HL-60 (cell line): Measurements from ENCODE around the gene SPHKAP.

Experiments
- DNase-seq, 2 experiments: peaks; one replicate each; pipeline ENCODE4 v3.0.0-alpha.2; 2010 to 2020; ENCODE audit warnings: low read depth in 1 of 2, low spot score in 1 of 2
- H3K27ac ChIP-seq: fragments of 250-450 bp; sonication (Bioruptor Pico); replicated peaks from 2 replicates; pipeline ENCODE4 v1.5.1; 2020; ENCODE audit warnings: mild to moderate bottlenecking, moderate library complexity
- H3K27me3 ChIP-seq: fragments of 250-450 bp; sonication (Bioruptor Pico); 2 replicates; pipeline ENCODE4 v1.5.1; 2021; ENCODE audit warnings: mild to moderate bottlenecking, moderate library complexity; ENCODE audit not compliant: insufficient read depth, poor library complexity, severe bottlenecking
- H3K4me3 ChIP-seq: replicated peaks from 2 replicates; pipeline ENCODE4 v1.5.1; 2011; ENCODE audit warnings: mild to moderate bottlenecking, control low read depth, low read length; ENCODE audit not compliant: insufficient read depth
- GABPA ChIP-seq: IDR thresholded peaks from 2 replicates; pipeline ENCODE4 v1.6.1; 2012; ENCODE audit warnings: low read depth
- POLR2AphosphoS5 ChIP-seq: IDR thresholded peaks from 2 replicates; pipeline ENCODE4 v1.6.1; 2012; ENCODE audit warnings: low read depth
- SPI1 ChIP-seq: IDR thresholded peaks from 2 replicates; pipeline ENCODE4 v1.6.1; 2012; ENCODE audit warnings: low read depth, mild to moderate bottlenecking, borderline replicate concordance
- TF ChIP-seq, protein P1 (sequence below): IDR thresholded peaks from 2 replicates; pipeline ENCODE4 v1.6.1; 2012; ENCODE audit warnings: low read depth; ENCODE audit not compliant: insufficient replicate concordance
- TF ChIP-seq, protein P2 (sequence below): IDR thresholded peaks from one replicate; pipeline ENCODE4 v1.5.1; 2011; ENCODE audit warnings: low read length, control low read depth, inconsistent platforms; ENCODE audit not compliant: insufficient read depth

The SPHKAP gene

GRCh38 chr2:228056293-228057097, 125.0 kb downstream of the SPHKAP start:
- H3K27ac ChIP-seq: no peak overlapping the region
- TF ChIP-seq, protein P1, sequence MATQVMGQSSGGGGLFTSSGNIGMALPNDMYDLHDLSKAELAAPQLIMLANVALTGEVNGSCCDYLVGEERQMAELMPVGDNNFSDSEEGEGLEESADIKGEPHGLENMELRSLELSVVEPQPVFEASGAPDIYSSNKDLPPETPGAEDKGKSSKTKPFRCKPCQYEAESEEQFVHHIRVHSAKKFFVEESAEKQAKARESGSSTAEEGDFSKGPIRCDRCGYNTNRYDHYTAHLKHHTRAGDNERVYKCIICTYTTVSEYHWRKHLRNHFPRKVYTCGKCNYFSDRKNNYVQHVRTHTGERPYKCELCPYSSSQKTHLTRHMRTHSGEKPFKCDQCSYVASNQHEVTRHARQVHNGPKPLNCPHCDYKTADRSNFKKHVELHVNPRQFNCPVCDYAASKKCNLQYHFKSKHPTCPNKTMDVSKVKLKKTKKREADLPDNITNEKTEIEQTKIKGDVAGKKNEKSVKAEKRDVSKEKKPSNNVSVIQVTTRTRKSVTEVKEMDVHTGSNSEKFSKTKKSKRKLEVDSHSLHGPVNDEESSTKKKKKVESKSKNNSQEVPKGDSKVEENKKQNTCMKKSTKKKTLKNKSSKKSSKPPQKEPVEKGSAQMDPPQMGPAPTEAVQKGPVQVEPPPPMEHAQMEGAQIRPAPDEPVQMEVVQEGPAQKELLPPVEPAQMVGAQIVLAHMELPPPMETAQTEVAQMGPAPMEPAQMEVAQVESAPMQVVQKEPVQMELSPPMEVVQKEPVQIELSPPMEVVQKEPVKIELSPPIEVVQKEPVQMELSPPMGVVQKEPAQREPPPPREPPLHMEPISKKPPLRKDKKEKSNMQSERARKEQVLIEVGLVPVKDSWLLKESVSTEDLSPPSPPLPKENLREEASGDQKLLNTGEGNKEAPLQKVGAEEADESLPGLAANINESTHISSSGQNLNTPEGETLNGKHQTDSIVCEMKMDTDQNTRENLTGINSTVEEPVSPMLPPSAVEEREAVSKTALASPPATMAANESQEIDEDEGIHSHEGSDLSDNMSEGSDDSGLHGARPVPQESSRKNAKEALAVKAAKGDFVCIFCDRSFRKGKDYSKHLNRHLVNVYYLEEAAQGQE: no peak
- TF ChIP-seq GABPA (no peak), POLR2AphosphoS5 (no peak), SPI1 (no peak)
- TF ChIP-seq, protein P2, sequence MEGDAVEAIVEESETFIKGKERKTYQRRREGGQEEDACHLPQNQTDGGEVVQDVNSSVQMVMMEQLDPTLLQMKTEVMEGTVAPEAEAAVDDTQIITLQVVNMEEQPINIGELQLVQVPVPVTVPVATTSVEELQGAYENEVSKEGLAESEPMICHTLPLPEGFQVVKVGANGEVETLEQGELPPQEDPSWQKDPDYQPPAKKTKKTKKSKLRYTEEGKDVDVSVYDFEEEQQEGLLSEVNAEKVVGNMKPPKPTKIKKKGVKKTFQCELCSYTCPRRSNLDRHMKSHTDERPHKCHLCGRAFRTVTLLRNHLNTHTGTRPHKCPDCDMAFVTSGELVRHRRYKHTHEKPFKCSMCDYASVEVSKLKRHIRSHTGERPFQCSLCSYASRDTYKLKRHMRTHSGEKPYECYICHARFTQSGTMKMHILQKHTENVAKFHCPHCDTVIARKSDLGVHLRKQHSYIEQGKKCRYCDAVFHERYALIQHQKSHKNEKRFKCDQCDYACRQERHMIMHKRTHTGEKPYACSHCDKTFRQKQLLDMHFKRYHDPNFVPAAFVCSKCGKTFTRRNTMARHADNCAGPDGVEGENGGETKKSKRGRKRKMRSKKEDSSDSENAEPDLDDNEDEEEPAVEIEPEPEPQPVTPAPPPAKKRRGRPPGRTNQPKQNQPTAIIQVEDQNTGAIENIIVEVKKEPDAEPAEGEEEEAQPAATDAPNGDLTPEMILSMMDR: no peak
- no peak for DNase-seq
- no peaks in the 10 kb centered on the region for H3K27me3 ChIP-seq
- no peak overlapping the region for H3K4me3 ChIP-seq

DNA sequence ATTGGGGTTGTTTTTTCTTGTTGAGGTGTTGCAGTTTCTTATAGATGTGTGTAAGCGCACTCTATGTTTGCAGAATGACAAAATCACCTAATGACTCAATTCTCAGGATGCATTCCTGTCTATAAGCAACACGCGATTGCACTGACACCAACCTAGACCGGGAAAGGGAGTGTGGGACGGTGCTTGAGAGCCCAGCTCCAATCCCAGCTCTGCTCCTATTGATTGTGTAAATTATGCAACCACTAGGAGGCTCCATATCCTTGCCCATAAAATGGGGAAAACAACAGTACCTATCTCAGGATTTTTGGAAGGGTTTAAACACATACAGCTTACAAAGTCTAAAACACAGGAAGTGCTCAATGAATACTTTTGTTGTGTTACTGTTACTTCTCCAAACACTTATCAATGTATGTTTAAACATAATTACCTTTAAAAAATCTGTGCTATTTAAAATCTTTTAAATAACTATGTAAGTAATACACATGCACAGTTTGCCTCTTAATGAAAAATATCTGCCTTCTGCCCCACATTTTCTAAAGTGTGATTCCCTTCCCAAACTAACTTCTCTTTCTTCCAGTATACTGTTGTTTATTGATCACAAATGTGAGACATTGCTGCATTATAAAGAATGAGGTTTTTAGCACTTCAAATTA, 132.5 kb downstream of the SPHKAP start:
- H3K4me3 ChIP-seq: no peak overlapping the region
- no peak overlapping the region for H3K27ac ChIP-seq
- peak in 1 of 2 experiments; percentile 3 for DNase-seq
- no peaks in the 10 kb centered on the region for H3K27me3 ChIP-seq
- TF ChIP-seq, protein P2: no peak
- TF ChIP-seq, protein P1: no peak
- no peak for TF ChIP-seq GABPA
- TF ChIP-seq SPI1: no peak
- no peak for TF ChIP-seq POLR2AphosphoS5

GRCh38 chr2:228040995-228041394, 140.5 kb downstream of the SPHKAP start:
- TF ChIP-seq, protein P2: no peak
- TF ChIP-seq SPI1: no peak
- no peak for TF ChIP-seq GABPA
- TF ChIP-seq, protein P1: no peak
- no peak for TF ChIP-seq POLR2AphosphoS5
- Histone ChIP-seq H3K4me3 (no peak overlapping the region), H3K27ac (no peak overlapping the region), H3K27me3 (no peaks in the 10 kb centered on the region)
- no peak for DNase-seq
